Kasumi-1 (cell line): ENCODE measurements around the gene DDX11.
A peak's percentile ranks its signal among the peaks of the same experiment; 100 is the strongest.
"Not testable (repeated sequence)": the region's sequence is repeated elsewhere in the genome, so short reads cannot be mapped to it uniquely, and the experiment has no call there.

Experiments
- DNase-seq, 2 experiments: peaks; one replicate each; lab custom pipeline; 2025; lab: John Stamatoyannopoulos, UW

The DDX11 gene

GRCh38 chr12:31067656-31068055, 6.0 kb upstream of the DDX11 start:
- DNase-seq = not testable (repeated sequence)

- not testable (repeated sequence) for DNase-seq
These were observed 2.5 kb upstream of the DDX11 start for GRCh38 chr12:31070971-31071740.

- not testable (repeated sequence) for DNase-seq
These were observed 698 bp upstream of the DDX11 start for GRCh38 chr12:31072962-31073361.

GRCh38 chr12:31074333-31074874, 744 bp downstream of the DDX11 start:
- DNase-seq = not testable (repeated sequence)

- DNase-seq = not testable (repeated sequence)
These were observed 2.5 kb downstream of the DDX11 start for GRCh38 chr12:31076150-31076549.

- DNase-seq = not testable (repeated sequence)
These were observed 3.4 kb downstream of the DDX11 start for GRCh38 chr12:31077095-31077494.

GRCh38 chr12:31077998-31078397, 4.3 kb downstream of the DDX11 start:
- not testable (repeated sequence) for DNase-seq

GRCh38 chr12:31079421-31079820, 5.8 kb downstream of the DDX11 start:
- DNase-seq = not testable (repeated sequence)

- DNase-seq = peak; percentile 20 to 39
These were observed 6.6 kb downstream of the DDX11 start for GRCh38 chr12:31080221-31080620.

- not testable (repeated sequence) for DNase-seq
These were observed 7.6 kb downstream of the DDX11 start for GRCh38 chr12:31081274-31081673.

GRCh38 chr12:31084241-31084640, 10.6 kb downstream of the DDX11 start:
- not testable (repeated sequence) for DNase-seq

- not testable (repeated sequence) for DNase-seq
These were observed 12.4 kb downstream of the DDX11 start for GRCh38 chr12:31086032-31086431.

- DNase-seq = not testable (repeated sequence)
These were observed 13.8 kb downstream of the DDX11 start for GRCh38 chr12:31087486-31087885.

- DNase-seq = not testable (repeated sequence)
These were observed 14.3 kb downstream of the DDX11 start for GRCh38 chr12:31087956-31088355.

- no peak for DNase-seq
These were observed 15.4 kb downstream of the DDX11 start for GRCh38 chr12:31089072-31089471.

GRCh38 chr12:31091629-31092028, 18.0 kb downstream of the DDX11 start:
- not testable (repeated sequence) for DNase-seq

- not testable (repeated sequence) for DNase-seq
These were observed 19.1 kb downstream of the DDX11 start for GRCh38 chr12:31092718-31093117.

GRCh38 chr12:31095080-31095860, 21.6 kb downstream of the DDX11 start:
- DNase-seq = not testable (repeated sequence)

GRCh38 chr12:31096251-31097065, 22.8 kb downstream of the DDX11 start:
- not testable (repeated sequence) for DNase-seq

GRCh38 chr12:31097819-31098218, 24.2 kb downstream of the DDX11 start:
- DNase-seq = not testable (repeated sequence)

GRCh38 chr12:31098363-31098762, 24.7 kb downstream of the DDX11 start:
- not testable (repeated sequence) for DNase-seq

- DNase-seq = not testable (repeated sequence)
These were observed 25.1 kb downstream of the DDX11 start for GRCh38 chr12:31098771-31099170.
